GM12801 (cell line): Measurements from ENCODE around the gene SULT1A2.

Experiments
- CTCF ChIP-seq: IDR thresholded peaks from one replicate; pipeline ENCODE4 v1.5.1; 2011; ENCODE audit warnings: control low read depth; ENCODE audit not compliant: insufficient read length; ENCODE audit errors: extremely low read depth

Gene SULT1A2

DNA sequence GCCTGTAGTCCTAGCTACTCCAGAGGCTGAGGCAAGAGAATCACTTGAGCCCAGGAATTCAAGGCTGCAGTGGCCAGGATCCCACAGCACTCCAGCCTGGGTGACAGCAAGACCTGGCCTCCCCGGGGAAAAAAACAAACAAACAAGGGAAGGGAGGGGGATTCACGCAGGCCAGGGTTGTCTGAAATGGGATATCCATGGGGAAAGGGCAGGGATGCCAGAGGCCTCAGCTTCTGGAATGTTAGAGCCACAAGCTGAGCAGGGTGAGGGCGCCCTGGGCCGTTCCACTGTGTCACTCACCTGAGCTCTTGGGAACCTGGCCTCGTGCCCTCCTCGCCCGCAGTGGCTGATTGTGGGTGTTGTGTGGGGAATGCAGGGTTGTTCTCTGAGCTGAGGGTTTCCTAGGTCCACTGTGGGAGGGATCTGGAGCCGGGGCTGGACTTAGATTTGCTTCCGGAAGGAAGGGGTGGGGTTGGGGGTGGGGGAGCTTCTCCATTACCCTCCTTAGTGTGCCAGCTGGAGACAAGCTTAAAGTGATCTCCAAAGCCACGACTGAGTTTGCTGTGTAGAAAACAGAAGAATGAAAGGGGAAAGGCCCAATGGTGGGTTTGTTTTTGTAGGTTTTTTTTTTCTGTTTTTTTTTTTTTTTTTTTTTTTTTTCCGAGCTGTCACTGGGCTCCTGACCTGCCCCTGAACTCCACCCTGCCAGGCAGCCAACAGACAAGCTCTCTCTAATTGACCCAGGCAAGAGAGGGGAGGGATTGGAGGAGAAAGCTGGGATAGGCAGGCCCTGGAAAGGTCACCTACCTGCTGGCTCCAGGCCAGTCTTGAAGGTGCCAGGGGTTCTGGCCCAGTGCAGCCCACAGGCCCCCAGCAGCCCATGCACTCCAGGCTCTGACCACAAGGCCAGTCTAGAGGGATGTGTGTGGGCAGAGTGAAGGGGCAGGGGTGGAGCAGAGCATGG, 13.1 kb upstream of the SULT1A2 start, which contains the start of gene SULT1A1:
Gene SULT1A1, minus strand, starts transcription at position 414 of the 964 bp plus-strand sequence. CDS start 1,189 bp downstream, outside the sequence.
- no peak for TF ChIP-seq CTCF

DNA sequence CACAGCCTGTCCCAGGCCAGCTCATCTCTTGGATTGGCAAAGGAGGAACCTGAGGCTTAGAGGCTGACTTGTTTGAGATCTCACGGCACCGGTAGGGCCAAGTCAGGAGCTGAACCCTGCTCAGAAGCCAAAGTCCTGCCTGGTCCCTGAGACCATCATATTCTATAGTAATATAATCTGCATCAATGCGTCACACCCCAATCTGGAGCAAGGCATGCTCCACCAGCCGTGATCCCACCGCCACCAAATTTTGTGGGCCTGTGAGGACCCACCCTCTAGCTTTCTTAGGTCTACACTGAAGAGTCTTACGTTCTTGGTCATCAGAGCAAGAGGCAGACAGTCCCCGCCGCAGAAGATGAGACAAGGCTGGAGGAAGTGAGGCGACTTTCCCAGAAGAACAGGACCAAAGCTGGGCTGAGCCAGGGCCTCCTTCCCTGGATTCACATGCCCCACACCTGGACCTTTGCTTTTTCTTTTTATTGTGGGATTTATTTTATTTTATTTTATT, 10.3 kb upstream of the SULT1A2 start:
- no peak for TF ChIP-seq CTCF

DNA sequence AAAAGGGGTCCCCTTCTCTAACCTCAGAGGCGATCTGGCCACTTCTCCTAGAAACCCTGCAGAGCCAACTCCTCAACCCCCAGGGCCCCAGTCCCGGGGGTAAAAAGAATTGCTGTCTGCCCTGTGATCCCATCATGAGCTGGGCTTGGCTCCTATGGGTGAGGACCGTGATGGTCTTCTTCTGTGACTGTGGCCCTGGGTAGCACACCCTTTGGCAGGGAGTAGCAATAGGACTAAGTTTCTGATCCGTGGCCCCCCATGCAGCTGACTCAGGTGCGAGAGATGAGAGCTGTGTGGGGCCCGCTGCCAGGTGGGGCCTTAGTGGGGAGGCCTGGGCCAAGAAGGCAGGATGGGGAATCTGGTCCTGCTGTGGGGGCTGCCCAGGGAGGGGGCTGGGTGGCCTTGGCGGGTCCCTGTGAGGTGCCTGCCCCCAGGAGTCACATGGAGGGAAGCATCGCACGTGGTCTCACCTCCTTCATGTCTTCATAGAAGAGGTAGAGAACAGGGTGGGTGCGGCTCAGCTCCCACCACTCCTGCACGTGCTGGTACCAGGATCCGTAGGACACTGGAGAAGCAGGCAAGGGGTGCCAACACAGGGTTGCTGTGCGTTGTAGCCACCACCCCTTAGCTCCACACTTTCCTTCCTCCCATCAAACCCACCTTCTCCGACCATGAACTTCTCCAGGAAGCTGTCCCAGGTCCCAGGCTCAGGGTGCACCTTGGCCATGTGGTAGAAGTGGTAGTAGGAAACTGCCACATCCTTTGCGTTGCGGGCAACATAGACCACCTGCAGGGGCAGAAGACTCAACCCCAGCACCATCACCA, 9.7 kb upstream of the SULT1A2 start:
- no peak for TF ChIP-seq CTCF

- TF ChIP-seq CTCF: no peak
Observed at GRCh38 chr16:28604186-28604565, 7.3 kb upstream of the SULT1A2 start.

DNA sequence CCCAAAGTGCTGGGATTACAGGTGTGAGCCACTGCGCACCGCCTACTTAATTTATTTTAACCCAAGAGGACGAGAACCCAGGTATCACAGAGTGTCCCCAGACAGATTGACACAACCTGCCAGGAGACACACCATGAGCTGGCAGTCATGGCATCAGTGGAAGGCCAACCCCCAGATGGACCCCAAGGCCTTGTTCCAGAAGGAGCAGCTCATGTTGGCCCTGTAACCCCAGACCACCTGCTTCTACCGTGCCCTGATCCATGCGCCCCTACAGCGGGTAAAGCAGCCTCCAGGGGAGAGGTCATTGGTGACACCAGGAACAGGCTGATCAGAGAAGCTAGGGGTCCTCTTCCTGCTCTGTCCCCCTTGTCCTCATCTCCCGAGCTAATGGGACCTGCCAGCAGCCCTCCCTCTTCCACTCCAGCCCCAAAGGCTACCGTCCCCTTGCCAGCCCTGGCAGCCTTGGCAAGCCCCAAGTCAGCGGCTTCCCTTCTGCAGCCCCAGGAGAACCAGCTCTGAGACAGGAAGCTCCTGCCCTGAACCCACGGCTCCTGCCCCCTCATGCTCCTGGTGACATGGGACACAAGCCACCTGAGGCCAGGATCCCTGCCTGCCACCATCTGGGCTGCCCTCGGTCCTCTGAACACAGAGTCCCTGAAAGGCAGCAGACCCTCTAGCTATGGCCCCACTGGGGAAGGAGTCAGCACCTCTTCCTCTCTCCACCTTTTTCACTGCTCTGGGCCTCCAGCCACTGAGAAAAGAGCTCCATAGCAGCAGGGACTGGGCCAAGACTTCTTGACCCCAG, 6.7 kb upstream of the SULT1A2 start:
- TF ChIP-seq CTCF: no peak

DNA sequence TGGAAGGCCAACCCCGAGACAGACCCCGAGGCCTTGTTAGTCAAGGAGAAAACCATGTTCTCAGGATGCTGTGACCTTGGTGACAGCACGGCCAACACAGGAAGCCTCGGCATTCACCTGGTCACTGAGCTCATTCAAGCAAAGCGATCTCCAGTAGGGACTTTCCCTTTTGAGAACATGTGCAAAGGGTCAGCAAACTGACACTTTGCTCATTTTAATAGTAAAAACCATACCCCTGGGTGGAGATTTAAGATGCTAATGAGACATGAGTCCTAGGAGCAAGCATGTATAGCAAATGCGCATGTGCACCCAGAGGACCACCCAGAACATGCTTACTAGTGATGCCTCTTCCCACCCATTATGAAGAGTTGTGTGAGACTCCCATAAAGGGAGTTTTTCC, 5.7 kb upstream of the SULT1A2 start:
- no peak for TF ChIP-seq CTCF
